ENCODE results near the gene ABCC6.
"Not testable (repeated sequence)": the region's sequence is repeated elsewhere in the genome, so short reads cannot be mapped to it uniquely, and the experiment has no call there.

Gene ABCC6

GRCh38 chr16:16182918-16183317 lies 40.4 kb downstream of the ABCC6 start:
- no peak for TF ChIP-seq CTCF (IDR thresholded peaks at IDR 0.05; ENCODE audit: low read depth, low read length)
- no peak for DNase-seq (ENCODE audit: low read depth in 2 of 2)
- no peak overlapping the region for H3K4me3 ChIP-seq (replicated peaks in 1 of 2; ENCODE audit: low read depth in 2 of 2, low read length in 2 of 2)

- DNase-seq (ENCODE audit: low read depth in 2 of 2): peak in 1 of 2 donors; percentile 29
- H3K4me3 ChIP-seq (replicated peaks in 1 of 2; ENCODE audit: low read depth in 2 of 2, low read length in 2 of 2): not testable (repeated sequence)
Measured at GRCh38 chr16:16181748-16182147, 41.5 kb downstream of the ABCC6 start.

- no peak for DNase-seq (ENCODE audit: low read depth in 2 of 2)
- H3K4me3 ChIP-seq (replicated peaks in 1 of 2; ENCODE audit: low read depth in 2 of 2, low read length in 2 of 2): no peak overlapping the region
- TF ChIP-seq CTCF (IDR thresholded peaks at IDR 0.05; ENCODE audit: low read depth, low read length): no peak
Measured at GRCh38 chr16:16178455-16179162, 44.7 kb downstream of the ABCC6 start.

GRCh38 chr16:16176328-16176727 lies 47.0 kb downstream of the ABCC6 start:
- TF ChIP-seq CTCF (IDR thresholded peaks at IDR 0.05; ENCODE audit: low read depth, low read length): no peak

GRCh38 chr16:16175296-16175695 lies 48.0 kb downstream of the ABCC6 start:
- no peak overlapping the region for H3K4me3 ChIP-seq (replicated peaks in 1 of 2; ENCODE audit: low read depth in 2 of 2, low read length in 2 of 2)
- no peak for TF ChIP-seq CTCF (IDR thresholded peaks at IDR 0.05; ENCODE audit: low read depth, low read length)
- no peak for DNase-seq (ENCODE audit: low read depth in 2 of 2)

More at GRCh38 chr16:16176328-16176727, 47.0 kb downstream of the ABCC6 start:
- H3K4me3 ChIP-seq (replicated peaks in 1 of 2; ENCODE audit: low read depth in 2 of 2, low read length in 2 of 2): no peak overlapping the region
- DNase-seq (ENCODE audit: low read depth in 2 of 2): no peak

- no peak overlapping the region for H3K4me3 ChIP-seq (replicated peaks in 1 of 2; ENCODE audit: low read depth in 2 of 2, low read length in 2 of 2)
- DNase-seq (ENCODE audit: low read depth in 2 of 2): no peak
- TF ChIP-seq CTCF (IDR thresholded peaks at IDR 0.05; ENCODE audit: low read depth, low read length): no peak
Measured at GRCh38 chr16:16172991-16173390, 50.3 kb downstream of the ABCC6 start.

GRCh38 chr16:16171332-16171919 lies 51.9 kb downstream of the ABCC6 start:
- H3K4me3 ChIP-seq (replicated peaks in 1 of 2; ENCODE audit: low read depth in 2 of 2, low read length in 2 of 2): no peak overlapping the region
- no peak for DNase-seq (ENCODE audit: low read depth in 2 of 2)
- no peak for TF ChIP-seq CTCF (IDR thresholded peaks at IDR 0.05; ENCODE audit: low read depth, low read length)

Data from cardiac fibroblast (primary cell).